IPS-20b (cell line): ENCODE results near the gene PSMB1.
"Not testable (repeated sequence)": the region's sequence is repeated elsewhere in the genome, so short reads cannot be mapped to it uniquely, and the experiment has no call there.

ENCODE experiments used
- H3K27ac ChIP-seq: one replicate; pipeline ENCODE4 v1.5.1; 2013; ENCODE audit warnings: low read length
- H3K27me3 ChIP-seq: 2 replicates; pipeline ENCODE4 v1.6.1; 2013; ENCODE audit warnings: mild to moderate bottlenecking, low read length, inconsistent platforms; ENCODE audit not compliant: insufficient read depth
- H3K36me3 ChIP-seq: 2 replicates; pipeline ENCODE4 v1.6.1; 2013; ENCODE audit warnings: low read depth, mild to moderate bottlenecking, inconsistent platforms, low read length, moderate library complexity; ENCODE audit not compliant: insufficient read depth
- H3K4me1 ChIP-seq: 2 replicates; pipeline ENCODE4 v1.6.1; 2013; ENCODE audit warnings: mild to moderate bottlenecking, control low read depth, inconsistent platforms, low read length, moderate library complexity; ENCODE audit not compliant: insufficient read depth
- H3K4me3 ChIP-seq: 2 replicates; pipeline ENCODE4 v1.5.1; 2013; ENCODE audit warnings: mild to moderate bottlenecking, low read length, inconsistent platforms
- H3K9ac ChIP-seq: 2 replicates; pipeline ENCODE4 v1.6.1; 2013; ENCODE audit warnings: low read depth, mild to moderate bottlenecking, inconsistent platforms, low read length, moderate library complexity
- H3K9me3 ChIP-seq: 2 replicates; pipeline ENCODE4 v1.6.1; 2013; ENCODE audit warnings: mild to moderate bottlenecking, low read depth, low read length, inconsistent platforms; ENCODE audit not compliant: insufficient read depth

Gene PSMB1

GRCh38 chr6:170532867-170533488, 20.1 kb downstream of the PSMB1 start:
- no peaks in the 10 kb centered on the region for H3K27me3 ChIP-seq

GRCh38 chr6:170529839-170530469, 23.2 kb downstream of the PSMB1 start:
- Histone ChIP-seq H3K27ac (no peak overlapping the region), H3K4me1 (no peaks in the 10 kb centered on the region), H3K9ac (no peak overlapping the region), H3K9me3 (no peaks in the 10 kb centered on the region), H3K36me3 (peaks cover 23% of the 10 kb centered on the region), H3K4me3 (no peak overlapping the region), H3K27me3 (no peaks in the 10 kb centered on the region)

More at GRCh38 chr6:170532867-170533488, 20.1 kb downstream of the PSMB1 start:
- Histone ChIP-seq H3K4me1 (no peaks in the 10 kb centered on the region), H3K36me3 (peaks cover 54% of the 10 kb centered on the region), H3K9ac (no peak overlapping the region), H3K27ac (no peak overlapping the region), H3K9me3 (no peaks in the 10 kb centered on the region), H3K4me3 (no peak overlapping the region)

- H3K9ac ChIP-seq, H3K27me3 ChIP-seq, H3K36me3 ChIP-seq, H3K4me1 ChIP-seq, H3K27ac ChIP-seq, H3K9me3 ChIP-seq, H3K4me3 ChIP-seq: not testable (repeated sequence)
Measured at GRCh38 chr6:170527995-170528394, 25.1 kb downstream of the PSMB1 start.

DNA sequence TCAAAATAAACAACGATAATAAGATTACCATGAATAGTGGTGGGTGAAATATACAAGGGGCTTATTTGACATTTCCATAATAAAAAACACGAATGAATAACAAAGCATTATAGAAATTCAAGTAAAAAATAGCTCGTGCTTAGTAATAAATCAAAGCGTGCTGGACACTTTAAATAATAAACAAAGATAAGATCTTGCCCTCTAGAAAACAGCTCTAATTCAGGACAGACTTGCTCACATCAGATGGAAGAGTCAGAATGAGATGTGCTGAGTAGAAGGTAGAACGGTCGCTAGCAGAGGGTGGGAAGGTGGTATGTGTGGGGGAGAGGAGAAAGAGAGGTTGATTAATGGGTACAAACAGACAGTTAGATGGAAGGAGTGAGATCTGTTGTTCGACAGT, 27.3 kb downstream of the PSMB1 start:
- Histone ChIP-seq H3K4me1 (no peaks in the 10 kb centered on the region), H3K9me3 (no peaks in the 10 kb centered on the region), H3K27me3 (no peaks in the 10 kb centered on the region), H3K4me3 (no peak overlapping the region), H3K9ac (no peak overlapping the region), H3K27ac (no peak overlapping the region), H3K36me3 (no peaks in the 10 kb centered on the region)

DNA sequence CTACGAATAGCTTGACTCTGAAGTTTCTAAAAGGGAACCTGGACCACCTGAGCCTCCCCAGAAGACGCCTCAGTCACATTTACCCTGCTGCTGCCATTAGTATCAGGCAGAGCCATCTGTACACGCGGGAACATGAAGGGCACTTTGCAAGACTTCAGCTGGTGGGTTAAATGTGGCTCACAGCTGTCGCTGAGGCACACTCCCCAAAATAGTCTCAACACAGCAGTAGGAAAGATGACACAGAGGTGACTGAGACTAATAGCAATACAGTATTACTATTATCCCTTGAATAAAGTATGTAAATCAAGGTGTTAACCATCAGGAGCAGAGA, 29.0 kb downstream of the PSMB1 start:
- Histone ChIP-seq H3K9me3 (no peaks in the 10 kb centered on the region), H3K4me1 (no peaks in the 10 kb centered on the region), H3K36me3 (no peaks in the 10 kb centered on the region), H3K9ac (no peak overlapping the region), H3K27ac (no peak overlapping the region), H3K4me3 (no peak overlapping the region), H3K27me3 (no peaks in the 10 kb centered on the region)

GRCh38 chr6:170523256-170524171, 29.6 kb downstream of the PSMB1 start:
- Histone ChIP-seq H3K27me3 (no peaks in the 10 kb centered on the region), H3K9me3 (no peaks in the 10 kb centered on the region), H3K4me1 (no peaks in the 10 kb centered on the region), H3K36me3 (no peaks in the 10 kb centered on the region), H3K27ac (no peak overlapping the region), H3K9ac (no peak overlapping the region), H3K4me3 (no peak overlapping the region)

- H3K36me3 ChIP-seq = no peaks in the 10 kb centered on the region
- no peaks in the 10 kb centered on the region for H3K4me1 ChIP-seq
- H3K4me3 ChIP-seq = no peak overlapping the region
- H3K9me3 ChIP-seq = no peaks in the 10 kb centered on the region
- no peak overlapping the region for H3K9ac ChIP-seq
- no peak overlapping the region for H3K27ac ChIP-seq
- no peaks in the 10 kb centered on the region for H3K27me3 ChIP-seq
Measured at GRCh38 chr6:170522565-170523183, 30.4 kb downstream of the PSMB1 start.

DNA sequence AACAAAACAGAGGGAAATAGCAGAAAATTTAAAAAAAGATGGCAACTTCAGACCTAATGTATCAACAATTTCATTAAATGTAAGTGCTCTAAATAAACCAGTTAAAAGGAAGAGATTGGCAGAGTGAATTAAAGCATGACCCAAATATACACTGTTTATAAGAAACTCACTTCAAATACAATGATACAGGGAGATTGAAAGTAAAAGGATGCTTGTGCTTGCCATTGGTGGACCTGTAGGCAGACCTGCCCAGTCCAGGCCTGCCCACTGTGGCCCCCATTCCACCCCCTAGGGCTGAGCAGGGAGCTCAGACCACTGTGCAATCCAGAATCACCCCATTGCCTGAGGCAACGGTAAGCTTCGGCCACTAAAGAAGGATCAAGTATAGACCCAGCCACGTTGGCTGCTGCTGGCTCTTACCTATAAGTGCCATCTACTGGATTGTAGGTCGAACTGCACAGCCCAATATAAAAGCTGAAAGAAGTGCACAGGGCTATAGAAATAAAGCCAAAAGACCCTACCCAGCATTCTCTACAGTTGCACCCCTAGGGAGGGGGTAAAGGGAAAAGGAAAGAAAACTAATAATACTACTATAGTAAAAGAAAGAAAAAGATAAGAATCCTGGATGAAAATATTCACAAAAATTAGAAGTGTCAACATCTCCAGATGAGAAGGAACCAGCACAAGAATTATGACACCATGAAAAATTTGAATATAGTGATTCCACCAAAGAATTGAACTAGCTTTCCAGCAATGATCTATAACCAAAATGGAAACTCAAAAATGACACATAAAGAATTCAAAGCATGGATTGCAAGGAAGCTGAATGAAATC, 36.1 kb downstream of the PSMB1 start:
- no peak overlapping the region for H3K27ac ChIP-seq
- H3K27me3 ChIP-seq = no peaks in the 10 kb centered on the region
- no peaks in the 10 kb centered on the region; the same call in 1 of the 2 replicates for H3K9me3 ChIP-seq
- no peaks in the 10 kb centered on the region for H3K36me3 ChIP-seq
- no peak overlapping the region for H3K9ac ChIP-seq
- no peak overlapping the region for H3K4me3 ChIP-seq
- H3K4me1 ChIP-seq = no peaks in the 10 kb centered on the region

- no peaks in the 10 kb centered on the region for H3K36me3 ChIP-seq
- H3K9ac ChIP-seq = no peak overlapping the region
- H3K27me3 ChIP-seq = no peaks in the 10 kb centered on the region
- no peaks in the 10 kb centered on the region; the same call in 1 of the 2 replicates for H3K9me3 ChIP-seq
- no peak overlapping the region for H3K27ac ChIP-seq
- H3K4me1 ChIP-seq = no peaks in the 10 kb centered on the region
- H3K4me3 ChIP-seq = no peak overlapping the region
Measured at GRCh38 chr6:170514908-170515307, 38.2 kb downstream of the PSMB1 start.

GRCh38 chr6:170512249-170512648, 40.9 kb downstream of the PSMB1 start:
- Histone ChIP-seq H3K27ac (no peak overlapping the region), H3K9ac (no peak overlapping the region), H3K27me3 (no peaks in the 10 kb centered on the region), H3K4me1 (no peaks in the 10 kb centered on the region), H3K4me3 (no peak overlapping the region), H3K9me3 (no peaks in the 10 kb centered on the region; the same call in 1 of the 2 replicates), H3K36me3 (no peaks in the 10 kb centered on the region)

DNA sequence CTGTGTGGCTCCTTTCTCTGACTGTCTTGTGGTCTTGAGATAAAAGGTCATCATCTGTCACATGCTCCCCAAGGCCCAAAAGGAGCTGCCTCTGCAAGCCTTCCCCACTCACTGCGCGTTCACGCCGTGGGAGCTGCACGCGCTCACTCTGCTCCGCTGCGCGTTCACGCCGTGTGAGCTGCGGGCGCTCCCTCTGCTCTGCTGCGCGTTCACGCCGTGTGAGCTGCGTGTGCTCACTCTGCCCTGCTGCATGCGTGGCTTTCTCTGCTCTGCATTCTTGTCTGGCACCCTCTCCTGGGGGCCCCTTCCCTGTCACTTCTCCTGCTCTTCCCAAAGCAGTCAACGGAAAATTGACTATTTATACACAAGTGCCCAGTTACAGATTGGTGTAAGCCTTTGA, 42.5 kb downstream of the PSMB1 start:
- Histone ChIP-seq H3K27me3 (no peaks in the 10 kb centered on the region), H3K9ac (no peak overlapping the region), H3K4me1 (no peaks in the 10 kb centered on the region)

More for the DNA sequence above, 42.5 kb downstream of the PSMB1 start:
- Histone ChIP-seq H3K36me3 (no peaks in the 10 kb centered on the region), H3K4me3 (no peak overlapping the region), H3K27ac (no peak overlapping the region), H3K9me3 (no peaks in the 10 kb centered on the region)
